Osteoblast (primary cell): ENCODE results near the gene SERTAD2. TPM values are rescaled to one million over a fixed set of nuclear protein-coding genes. Genes with fewer than 3 reads are reported as not detected.

ENCODE experiments used
- DNase-seq: peaks from one replicate; pipeline ENCODE4 v3.0.0; 2011; ENCODE audit warnings: low spot score, mixed read lengths; ENCODE audit not compliant: insufficient read length; ENCODE audit errors: missing footprints
- H2AFZ ChIP-seq: 2 replicates; pipeline ENCODE4 v1.6.0; 2011; ENCODE audit warnings: mild to moderate bottlenecking, low read length
- H3K27ac ChIP-seq: 2 replicates; pipeline ENCODE4 v1.5.1; 2011; ENCODE audit warnings: mild to moderate bottlenecking, low read depth, low read length, moderate library complexity
- H3K27me3 ChIP-seq: 2 replicates; pipeline ENCODE4 v1.6.0; 2012; ENCODE audit warnings: mild to moderate bottlenecking, control low read depth, inconsistent platforms, low read length, moderate library complexity; ENCODE audit not compliant: insufficient read depth
- H3K36me3 ChIP-seq: 2 replicates; pipeline ENCODE4 v1.5.1; 2011; ENCODE audit warnings: mild to moderate bottlenecking, low read length, control low read depth, moderate library complexity; ENCODE audit not compliant: insufficient read depth
- H3K4me1 ChIP-seq: 2 replicates; pipeline ENCODE4 v1.5.1; 2011; ENCODE audit warnings: mild to moderate bottlenecking, low read length, control low read depth, moderate library complexity; ENCODE audit not compliant: insufficient read depth
- H3K4me2 ChIP-seq: 2 replicates; pipeline ENCODE4 v1.6.0; 2011; ENCODE audit warnings: mild to moderate bottlenecking, low read length; ENCODE audit not compliant: insufficient read depth
- H3K4me3 ChIP-seq: fragments of 200-600 bp; sonication (generic); 3 replicates; pipeline ENCODE4 v1.5.1; 2012; ENCODE audit warnings: mild to moderate bottlenecking, low read length, inconsistent platforms; ENCODE audit not compliant: insufficient read depth
- H3K79me2 ChIP-seq: 2 replicates; pipeline ENCODE4 v1.6.0; 2012; ENCODE audit warnings: mild to moderate bottlenecking, low read length, control low read depth, inconsistent platforms; ENCODE audit not compliant: insufficient read depth
- H3K9me3 ChIP-seq: 2 replicates; pipeline ENCODE4 v1.5.1; 2011; ENCODE audit warnings: low read depth, low read length, control low read depth
- H4K20me1 ChIP-seq: 2 replicates; pipeline ENCODE4 v1.6.0; 2012; ENCODE audit warnings: mild to moderate bottlenecking, low read length, control low read depth; ENCODE audit not compliant: insufficient read depth
- CTCF ChIP-seq: IDR thresholded peaks from 2 replicates; pipeline ENCODE4 v1.5.1; 2011; ENCODE audit warnings: mild to moderate bottlenecking, low read depth, low read length, moderate library complexity; ENCODE audit errors: extremely low read depth
- total RNA-seq: library from RNA; depleted of rRNA; stranded (reverse); fragments of >200 nt; gene quantifications from 2 replicates; pipeline ENCODE4 v1.2.3, GENCODE V29; 2012

SERTAD2 gene
- total RNA-seq, 1 donor: 24.6 TPM

DNA sequence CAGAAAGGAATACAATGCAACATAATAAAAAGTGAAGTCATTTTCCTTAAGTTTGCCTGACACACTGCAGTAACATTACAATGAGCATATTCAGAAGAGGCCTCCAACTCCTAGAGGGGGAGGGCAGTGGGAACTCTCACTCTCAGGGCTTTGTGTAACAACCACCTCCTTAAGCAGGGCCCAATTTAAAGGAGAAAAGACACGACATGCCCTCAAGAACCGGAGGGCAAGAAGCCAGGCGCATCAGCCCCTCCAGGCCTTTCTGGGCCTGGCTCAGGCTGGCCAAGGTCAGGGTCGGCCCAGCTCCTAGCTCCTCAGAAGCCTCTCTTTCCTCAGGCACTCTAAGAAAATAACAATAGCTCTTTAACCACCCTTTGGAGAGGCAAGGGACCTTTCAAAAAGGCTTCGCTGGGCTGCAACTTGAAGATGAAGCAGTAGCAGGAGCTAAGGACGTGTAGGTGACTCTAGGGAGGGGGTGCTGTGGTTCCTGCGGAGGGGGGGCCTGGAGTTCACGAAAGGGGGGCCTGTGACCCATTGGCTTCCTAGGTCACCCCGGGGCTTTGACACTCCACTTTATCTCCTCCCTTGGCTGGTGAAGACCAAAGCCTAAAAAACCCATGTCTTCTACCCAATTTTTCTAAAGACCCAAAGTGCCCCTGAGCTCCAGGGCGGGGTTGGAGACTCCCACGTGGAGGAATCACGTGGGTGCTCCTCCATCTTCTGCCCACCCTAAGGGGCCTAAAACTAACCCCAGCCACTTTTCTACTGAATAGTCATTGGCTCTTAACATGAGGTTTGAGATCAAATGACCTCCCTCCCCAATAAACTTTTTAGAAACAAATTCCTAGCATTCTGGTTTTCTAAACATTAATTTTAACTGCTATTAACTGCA is 13.3 kb downstream of the SERTAD2 start:
- Histone ChIP-seq H3K4me1 (peaks cover 74% of the 10 kb centered on the region), H3K36me3 (peaks cover 38% of the 10 kb centered on the region), H3K4me3 (no peak overlapping the region), H3K27me3 (no peaks in the 10 kb centered on the region), H3K4me2 (peak overlapping the region; percentile 4), H4K20me1 (peaks cover 100% of the 10 kb centered on the region), H2AFZ (no peak overlapping the region), H3K27ac (peak overlapping the region; percentile 60), H3K79me2 (peaks cover 100% of the 10 kb centered on the region), H3K9me3 (no peaks in the 10 kb centered on the region)
- DNase-seq: no peak
- no peak for TF ChIP-seq CTCF

GRCh38 chr2:64639691-64640090 is 14.0 kb downstream of the SERTAD2 start:
- H2AFZ ChIP-seq: no peak overlapping the region
- H3K27ac ChIP-seq: peak overlapping the region; percentile 60
- H3K27me3 ChIP-seq: no peaks in the 10 kb centered on the region
- peaks cover 100% of the 10 kb centered on the region for H4K20me1 ChIP-seq
- no peak for TF ChIP-seq CTCF
- H3K9me3 ChIP-seq: no peaks in the 10 kb centered on the region
- peaks cover 67% of the 10 kb centered on the region for H3K4me1 ChIP-seq
- H3K79me2 ChIP-seq: peaks cover 100% of the 10 kb centered on the region
- no peak overlapping the region for H3K4me3 ChIP-seq
- peak overlapping the region; percentile 4 for H3K4me2 ChIP-seq
- no peak for DNase-seq
- H3K36me3 ChIP-seq: peaks cover 45% of the 10 kb centered on the region

GRCh38 chr2:64638502-64639120 is 15.1 kb downstream of the SERTAD2 start:
- peaks cover 100% of the 10 kb centered on the region for H3K79me2 ChIP-seq
- H3K27ac ChIP-seq: peak overlapping the region; percentile 21
- TF ChIP-seq CTCF: no peak
- no peak overlapping the region for H3K4me3 ChIP-seq
- H3K27me3 ChIP-seq: no peaks in the 10 kb centered on the region
- peaks cover 56% of the 10 kb centered on the region for H3K4me1 ChIP-seq
- H4K20me1 ChIP-seq: peaks cover 100% of the 10 kb centered on the region
- no peaks in the 10 kb centered on the region for H3K9me3 ChIP-seq
- DNase-seq: no peak
- no peak overlapping the region for H2AFZ ChIP-seq
- H3K4me2 ChIP-seq: no peak overlapping the region
- H3K36me3 ChIP-seq: peaks cover 56% of the 10 kb centered on the region

- Histone ChIP-seq H3K27me3 (no peaks in the 10 kb centered on the region), H4K20me1 (peaks cover 100% of the 10 kb centered on the region)
These were observed 15.8 kb downstream of the SERTAD2 start for GRCh38 chr2:64637931-64638330.

More at GRCh38 chr2:64637931-64638330, 15.8 kb downstream of the SERTAD2 start:
- H3K4me2 ChIP-seq: no peak overlapping the region
- peaks cover 51% of the 10 kb centered on the region for H3K4me1 ChIP-seq
- no peak overlapping the region for H3K4me3 ChIP-seq
- peaks cover 62% of the 10 kb centered on the region for H3K36me3 ChIP-seq
- no peak overlapping the region for H2AFZ ChIP-seq
- peaks cover 100% of the 10 kb centered on the region for H3K79me2 ChIP-seq
- H3K9me3 ChIP-seq: no peaks in the 10 kb centered on the region
- peak overlapping the region; percentile 21 for H3K27ac ChIP-seq
- TF ChIP-seq CTCF: no peak
- DNase-seq: no peak
